Fibroblast of upper back skin (primary cell): ENCODE data around the gene SNED1.

ENCODE experiments used
- DNase-seq: peaks from one replicate; pipeline ENCODE4 v3.0.0-alpha.2; 2013

Gene SNED1

DNA sequence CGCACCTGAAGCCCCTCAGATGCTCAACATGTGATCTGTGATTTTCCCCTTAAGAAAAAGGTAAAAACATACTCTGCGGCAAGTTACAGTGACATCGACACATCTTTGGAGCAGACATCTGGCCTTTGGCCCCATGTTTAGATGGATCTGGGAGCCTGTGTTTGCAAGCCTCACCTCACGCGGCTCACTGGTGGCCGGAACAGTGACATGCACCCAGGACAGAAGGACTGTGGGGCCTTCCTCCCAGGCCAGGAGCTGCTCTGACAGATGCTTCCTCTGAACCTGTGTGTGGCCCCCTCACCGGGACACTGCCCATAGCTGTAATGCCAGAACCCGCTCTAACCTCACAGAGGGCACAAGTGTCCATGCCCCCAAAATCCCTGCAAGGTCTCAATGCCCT is 137.8 kb downstream of the SNED1 start:
- DNase-seq, result no peak

DNA sequence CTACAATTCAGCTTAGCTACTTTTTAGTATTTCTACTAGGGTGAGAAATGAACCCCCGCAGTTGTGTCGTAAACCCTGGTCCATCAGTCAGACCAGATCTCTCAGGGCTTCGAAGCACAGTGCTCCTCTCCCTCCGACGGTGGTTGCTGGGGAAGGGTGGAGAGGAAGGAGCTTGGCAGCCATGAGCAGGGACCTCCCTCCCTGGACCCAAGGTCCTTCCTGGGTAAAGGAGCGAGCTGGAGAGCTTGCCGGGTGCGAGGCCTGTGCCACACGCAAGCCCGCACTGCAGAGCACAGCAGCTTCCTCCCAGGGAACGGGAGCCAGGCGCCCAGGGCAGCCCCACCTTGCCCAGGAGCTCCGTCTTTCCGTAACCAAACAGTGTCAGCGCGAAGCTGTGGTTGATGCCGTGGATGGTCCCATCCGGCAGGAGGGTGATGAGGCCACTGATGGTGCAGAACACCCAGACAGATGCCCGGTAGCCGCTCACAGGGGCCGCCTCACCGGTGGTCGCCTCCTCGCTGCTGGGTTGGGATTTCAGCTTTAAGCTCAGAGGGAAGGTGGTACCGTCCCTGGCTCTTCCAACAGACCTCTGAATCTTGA is 138.3 kb downstream of the SNED1 start:
- DNase-seq, result no peak

- no peak for DNase-seq
Measured at GRCh38 chr2:241137276-241138190, 139.1 kb downstream of the SNED1 start.

GRCh38 chr2:241138471-241138870 is 140.1 kb downstream of the SNED1 start:
- no peak for DNase-seq

DNA sequence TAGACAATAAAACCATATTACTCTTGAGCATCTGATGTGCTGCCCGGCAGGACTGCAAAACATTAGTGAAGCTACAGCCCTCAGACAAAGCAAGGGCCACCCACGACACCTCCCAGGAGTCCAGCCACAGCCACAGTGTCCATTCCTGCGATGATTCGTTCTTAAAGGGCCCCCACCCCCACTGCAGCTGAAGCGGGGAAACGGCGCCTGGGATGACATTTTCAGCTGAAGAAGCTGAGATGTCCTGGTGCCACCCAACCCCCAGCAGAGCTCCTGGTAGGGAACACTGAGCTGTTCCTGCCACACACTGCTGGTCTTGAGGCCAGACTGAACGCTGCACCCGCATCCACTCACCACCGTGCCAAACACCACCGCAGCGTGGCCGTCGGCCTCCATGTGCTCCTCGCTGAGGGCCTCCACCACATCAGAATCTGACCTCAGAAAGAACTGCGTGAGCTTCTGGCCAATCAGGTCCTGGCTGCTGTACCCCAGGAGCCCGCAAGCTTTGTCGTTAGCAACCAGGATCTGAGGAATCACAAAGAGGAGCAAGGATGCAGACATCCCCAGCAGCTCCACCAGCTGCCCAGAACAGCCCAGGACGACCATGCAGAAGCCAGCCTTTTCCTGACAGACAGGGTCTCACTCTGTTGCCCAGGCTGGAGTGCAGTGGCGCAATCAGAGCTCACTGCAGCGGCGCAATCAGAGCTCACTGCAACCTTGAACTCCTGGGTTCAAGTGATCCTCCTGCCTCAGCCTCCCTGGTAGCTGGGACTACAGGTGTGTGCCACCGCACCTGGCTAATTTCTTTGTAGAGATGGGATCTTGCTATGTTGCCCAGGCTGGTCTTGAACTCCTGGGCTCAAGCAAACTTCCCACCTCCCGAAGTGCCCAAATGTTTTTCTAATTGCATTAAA is 141.4 kb downstream of the SNED1 start:
- no peak for DNase-seq

DNA sequence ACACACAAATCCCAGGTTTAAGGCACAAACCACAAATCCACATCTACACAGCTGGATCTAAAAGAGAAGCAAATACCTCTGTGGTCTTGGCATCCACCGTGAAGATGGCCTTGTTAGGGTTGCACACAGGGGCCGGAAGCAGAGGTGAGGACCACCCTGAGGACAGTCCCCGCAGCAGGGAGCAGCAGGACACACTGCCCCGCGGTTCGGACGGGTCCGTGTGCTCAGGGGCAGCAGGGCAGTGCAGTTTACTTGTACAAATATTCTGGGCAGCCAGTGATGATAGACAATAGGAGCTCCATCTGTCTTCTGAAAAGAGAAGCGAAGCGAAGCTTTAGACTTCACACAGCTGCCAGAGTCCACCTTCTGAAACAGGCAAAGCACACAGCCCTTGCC is 142.0 kb downstream of the SNED1 start:
- DNase-seq, result no peak

DNA sequence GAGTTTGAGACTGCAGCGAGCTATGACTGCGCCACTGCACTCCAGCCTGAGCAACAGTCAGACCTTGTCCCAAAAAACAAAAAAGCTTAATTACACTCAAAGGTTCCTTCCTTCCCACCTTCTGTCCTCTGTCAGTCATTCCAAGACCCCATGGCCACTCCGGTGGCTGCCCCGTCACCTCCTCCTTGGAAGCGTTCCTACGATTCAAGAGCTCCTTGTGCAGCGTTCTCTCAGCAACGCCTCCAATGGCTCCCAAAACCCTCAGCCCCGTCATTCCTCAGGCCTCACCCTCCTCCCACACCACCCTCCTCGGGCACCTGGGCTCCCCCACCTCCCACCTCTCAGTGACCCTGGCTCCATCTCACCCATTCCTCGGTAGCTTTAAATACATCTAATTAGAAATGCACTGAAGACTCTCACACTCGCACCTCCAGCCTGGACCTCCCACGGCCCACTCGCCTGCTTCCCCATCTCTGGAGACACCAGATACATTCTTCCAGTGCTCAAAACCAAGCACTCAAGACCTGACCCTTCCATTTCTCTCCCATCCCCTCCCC is 142.9 kb downstream of the SNED1 start:
- DNase-seq, result no peak

- no peak for DNase-seq
Measured at GRCh38 chr2:241142063-241142462, 143.6 kb downstream of the SNED1 start.

DNA sequence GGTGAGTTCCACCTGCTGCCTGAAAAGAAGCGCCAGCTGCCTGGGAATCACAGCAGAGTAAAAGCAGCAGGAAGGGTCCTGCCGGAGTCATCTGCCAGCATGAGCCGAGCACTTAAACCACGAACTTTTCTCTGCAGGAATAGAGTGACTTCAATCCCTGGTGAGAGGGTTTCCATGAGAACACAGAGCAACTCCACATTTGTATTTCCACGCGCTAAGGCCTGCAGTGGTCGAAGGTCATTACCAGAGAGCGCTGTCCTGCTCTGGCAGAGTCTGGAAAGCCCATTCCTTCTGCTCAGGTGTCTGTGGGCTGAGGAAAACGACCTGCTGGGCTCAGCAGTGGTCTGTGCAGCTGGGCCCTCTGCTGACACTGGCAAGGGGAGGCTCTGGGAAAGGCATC is 144.2 kb downstream of the SNED1 start:
- DNase-seq, result no peak
